C4-2B (cell line): ENCODE measurements around the gene DSCAML1.

Experiments used
- ZFX ChIP-seq: fragments of 450-650 bp; IDR thresholded peaks from 2 replicates; pipeline ENCODE4 v1.6.1; 2017
- TF ChIP-seq, protein P1 (sequence below): fragments of 450-650 bp; conservative IDR thresholded peaks from 2 replicates; pipeline ENCODE4 v1.5.1; 2017; ENCODE audit warnings: mild to moderate bottlenecking

DNA sequence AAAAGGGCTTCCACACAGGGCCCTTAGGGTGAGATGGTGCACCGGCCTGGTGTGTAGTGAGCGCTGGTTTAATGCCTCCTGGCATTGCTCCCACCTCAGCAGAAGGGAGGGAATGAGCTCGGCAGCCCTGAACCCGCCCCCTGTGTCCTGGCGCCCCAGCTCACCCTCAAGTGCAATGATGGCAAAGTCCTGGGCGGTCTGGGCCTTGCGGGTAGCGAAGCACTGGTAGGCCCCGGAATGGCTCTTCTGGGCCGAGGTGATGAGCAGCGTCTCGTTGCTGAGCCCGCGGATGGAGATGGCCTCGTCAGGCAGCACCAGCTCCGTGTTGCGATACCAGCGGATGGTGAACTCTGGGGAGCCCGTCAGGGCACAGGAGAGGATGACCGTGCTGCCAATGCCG, 276.1 kb downstream of the DSCAML1 start:
- TF ChIP-seq, protein P1, sequence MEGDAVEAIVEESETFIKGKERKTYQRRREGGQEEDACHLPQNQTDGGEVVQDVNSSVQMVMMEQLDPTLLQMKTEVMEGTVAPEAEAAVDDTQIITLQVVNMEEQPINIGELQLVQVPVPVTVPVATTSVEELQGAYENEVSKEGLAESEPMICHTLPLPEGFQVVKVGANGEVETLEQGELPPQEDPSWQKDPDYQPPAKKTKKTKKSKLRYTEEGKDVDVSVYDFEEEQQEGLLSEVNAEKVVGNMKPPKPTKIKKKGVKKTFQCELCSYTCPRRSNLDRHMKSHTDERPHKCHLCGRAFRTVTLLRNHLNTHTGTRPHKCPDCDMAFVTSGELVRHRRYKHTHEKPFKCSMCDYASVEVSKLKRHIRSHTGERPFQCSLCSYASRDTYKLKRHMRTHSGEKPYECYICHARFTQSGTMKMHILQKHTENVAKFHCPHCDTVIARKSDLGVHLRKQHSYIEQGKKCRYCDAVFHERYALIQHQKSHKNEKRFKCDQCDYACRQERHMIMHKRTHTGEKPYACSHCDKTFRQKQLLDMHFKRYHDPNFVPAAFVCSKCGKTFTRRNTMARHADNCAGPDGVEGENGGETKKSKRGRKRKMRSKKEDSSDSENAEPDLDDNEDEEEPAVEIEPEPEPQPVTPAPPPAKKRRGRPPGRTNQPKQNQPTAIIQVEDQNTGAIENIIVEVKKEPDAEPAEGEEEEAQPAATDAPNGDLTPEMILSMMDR = no peak
- TF ChIP-seq ZFX = no peak
